Thoracic aorta (tissue), 2 donors: ENCODE results near the gene PLXNA2. TPM values are rescaled to one million over a fixed set of nuclear protein-coding genes. Genes with fewer than 3 reads are reported as not detected.

Source experiments
- ATAC-seq: fragments of 150-250 bp; one replicate; pipeline ENCODE4 v1.8.0; 2017; ENCODE audit warnings: low read depth; ENCODE audit not compliant: insufficient number of reproducible peaks, low FRiP score
- DNase-seq: peaks from one replicate; pipeline ENCODE4 v3.0.0-alpha.2; 2020; ENCODE audit warnings: low spot score
- H3K27ac ChIP-seq, 2 donors: fragments of 200-600 bp; sonication (generic); 1 replicate in 1 of 2; 2 replicates in 1 of 2; pipeline ENCODE4 v1.5.1; 2016; ENCODE audit warnings: mild to moderate bottlenecking in 2 of 2, moderate library complexity in 2 of 2
- H3K27me3 ChIP-seq: fragments of 200-600 bp; sonication (generic); replicated peaks from 2 replicates; pipeline ENCODE4 v1.6.0; 2016; ENCODE audit warnings: mild to moderate bottlenecking; ENCODE audit not compliant: insufficient read depth
- H3K36me3 ChIP-seq: fragments of 200-600 bp; sonication (generic); one replicate; pipeline ENCODE4 v1.5.1; 2016
- H3K4me1 ChIP-seq, 2 donors: fragments of 200-600 bp; sonication (generic); 1 replicate in 1 of 2; 2 replicates in 1 of 2; pipeline versions ENCODE4 v1.5.1 to v1.6.0; 2016; ENCODE audit warnings: low read depth in 2 of 2, mild to moderate bottlenecking in 1 of 2; ENCODE audit not compliant: control insufficient read depth in 1 of 2
- H3K4me3 ChIP-seq: fragments of 200-600 bp; sonication (generic); 2 replicates; pipeline ENCODE4 v1.5.1; 2016; ENCODE audit warnings: mild to moderate bottlenecking
- H3K9me3 ChIP-seq: fragments of 200-600 bp; sonication (generic); 2 replicates; pipeline ENCODE4 v1.5.1; 2016
- CTCF ChIP-seq: fragments of 200-600 bp; sonication (generic); IDR thresholded peaks from one replicate; pipeline ENCODE4 v1.5.1; 2019; ENCODE audit warnings: antibody characterized with exemption
- total RNA-seq, 2 donors: library from RNA; depleted of rRNA; stranded (reverse); fragments of >200 nt; gene quantifications; one replicate each; pipeline versions ENCODE4 v1.1.0 to v1.2.3, GENCODE V29; 2016

Gene PLXNA2
- total RNA-seq, 2 donors from 2014 or later: 30.2 to 62.2 TPM

DNA sequence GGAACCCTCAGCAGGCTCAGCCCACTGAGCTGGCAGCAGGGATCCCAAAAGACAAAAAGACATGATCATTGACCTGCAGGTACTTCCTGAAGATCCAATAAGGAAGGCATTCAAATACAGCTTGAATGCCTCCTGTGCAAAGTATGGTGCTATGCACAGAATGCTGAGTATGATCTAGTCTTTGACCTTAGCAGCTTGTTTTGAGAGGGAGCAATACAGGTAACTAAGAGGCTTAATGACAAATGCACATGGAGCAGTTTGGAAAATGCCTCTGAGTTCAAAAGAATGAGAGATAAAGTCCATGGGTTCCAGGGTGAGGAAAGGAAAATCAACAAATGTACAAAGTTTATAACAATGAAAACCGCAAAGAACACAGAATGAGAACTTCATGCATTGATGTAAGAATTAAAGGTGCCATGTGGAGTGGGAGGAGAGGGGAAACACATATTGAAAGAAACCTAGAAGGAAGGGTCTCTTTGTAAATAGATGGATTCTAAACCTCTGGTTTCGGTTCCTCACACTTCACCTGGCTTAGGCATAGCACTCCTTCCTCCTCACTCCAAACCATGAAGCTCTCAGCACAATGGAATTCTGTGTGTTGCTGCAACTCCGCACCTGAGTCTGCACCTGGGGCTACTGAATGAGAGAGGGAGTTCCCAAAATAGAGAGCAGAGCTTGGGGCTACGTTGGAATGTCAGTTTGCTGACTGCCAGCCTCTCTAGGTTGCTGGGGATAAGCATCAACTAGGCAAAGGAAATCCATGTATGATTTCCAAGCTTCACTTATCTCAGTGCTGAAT lies 77.6 kb downstream of the PLXNA2 start:
- no peak overlapping the region for H3K4me3 ChIP-seq
- no peak overlapping the region for H3K27ac ChIP-seq
- no peaks in the 10 kb centered on the region for H3K9me3 ChIP-seq
- DNase-seq: no peak
- TF ChIP-seq CTCF: no peak
- no peak for ATAC-seq
- peaks cover 6 to 38% of the 10 kb centered on the region in 2 donors for H3K4me1 ChIP-seq
- no peaks in the 10 kb centered on the region for H3K27me3 ChIP-seq
- no peaks in the 10 kb centered on the region for H3K36me3 ChIP-seq

GRCh38 chr1:208165659-208166058 lies 78.5 kb downstream of the PLXNA2 start:
- H3K4me1 ChIP-seq: peaks cover 8 to 47% of the 10 kb centered on the region in 2 donors
- H3K9me3 ChIP-seq: no peaks in the 10 kb centered on the region
- H3K36me3 ChIP-seq: no peaks in the 10 kb centered on the region
- H3K4me3 ChIP-seq: no peak overlapping the region
- DNase-seq: no peak
- no peak for TF ChIP-seq CTCF
- H3K27me3 ChIP-seq: no peaks in the 10 kb centered on the region
- ATAC-seq: no peak
- H3K27ac ChIP-seq: no peak overlapping the region

GRCh38 chr1:208164609-208165008 lies 79.6 kb downstream of the PLXNA2 start:
- Histone ChIP-seq H3K4me1 (peaks cover 12 to 57% of the 10 kb centered on the region in 2 donors), H3K36me3 (no peaks in the 10 kb centered on the region), H3K4me3 (no peak overlapping the region), H3K27me3 (no peaks in the 10 kb centered on the region), H3K27ac (no peak overlapping the region), H3K9me3 (no peaks in the 10 kb centered on the region)
- TF ChIP-seq CTCF: no peak
- no peak for ATAC-seq
- no peak for DNase-seq

DNA sequence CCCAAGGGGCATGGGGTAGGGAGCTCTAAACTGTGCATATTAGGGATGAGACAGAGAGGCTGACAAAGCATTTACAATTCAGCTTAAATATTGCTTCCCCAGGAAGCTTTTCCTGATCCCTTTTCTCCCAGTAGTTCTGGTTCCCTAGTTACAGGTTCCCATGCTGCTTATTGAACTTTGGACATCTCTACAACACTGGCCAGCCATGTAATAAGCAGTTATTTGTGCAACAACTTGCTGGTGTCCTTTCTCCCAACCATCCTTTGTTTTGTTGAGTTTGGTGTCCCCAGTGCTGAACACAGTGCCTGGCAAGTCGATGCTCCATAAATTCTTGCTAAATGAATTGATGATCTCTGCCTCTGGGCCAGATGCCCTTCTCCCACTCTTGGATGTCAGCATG lies 80.6 kb downstream of the PLXNA2 start:
- peaks cover 19 to 67% of the 10 kb centered on the region in 2 donors for H3K4me1 ChIP-seq
- no peak for TF ChIP-seq CTCF
- no peak overlapping the region for H3K4me3 ChIP-seq
- no peak overlapping the region for H3K27ac ChIP-seq
- no peaks in the 10 kb centered on the region for H3K9me3 ChIP-seq
- ATAC-seq (no peak), DNase-seq (no peak)
- H3K27me3 ChIP-seq: no peaks in the 10 kb centered on the region
- H3K36me3 ChIP-seq: no peaks in the 10 kb centered on the region

GRCh38 chr1:208162903-208163302 lies 81.3 kb downstream of the PLXNA2 start:
- no peak for TF ChIP-seq CTCF
- Histone ChIP-seq H3K36me3 (no peaks in the 10 kb centered on the region), H3K27ac (no peak overlapping the region), H3K27me3 (no peaks in the 10 kb centered on the region), H3K4me3 (no peak overlapping the region), H3K9me3 (no peaks in the 10 kb centered on the region), H3K4me1 (peaks cover 19 to 73% of the 10 kb centered on the region in 2 donors)
- DNase-seq (no peak), ATAC-seq (no peak)
